Fibroblast of mammary gland (primary cell): ENCODE data around the gene SLC7A9.
"Not testable (repeated sequence)": the region's sequence is repeated elsewhere in the genome, so short reads cannot be mapped to it uniquely, and the experiment has no call there.

Experiments
- DNase-seq: peaks from one replicate; pipeline ENCODE4 v3.0.0-alpha.2; 2010; ENCODE audit warnings: low read depth
- H3K4me3 ChIP-seq: 2 replicates; pipeline ENCODE4 v1.5.1; 2011; ENCODE audit warnings: low read depth, mild to moderate bottlenecking, low read length, moderate library complexity; ENCODE audit not compliant: control insufficient read depth
- CTCF ChIP-seq: conservative IDR thresholded peaks from 2 replicates; pipeline ENCODE4 v1.5.1; 2011; ENCODE audit warnings: low read depth, low read length, inconsistent platforms; ENCODE audit not compliant: control insufficient read depth, insufficient read depth

Gene SLC7A9

GRCh38 chr19:32886241-32886640, 16.7 kb upstream of the SLC7A9 start:
- no peak for DNase-seq
- H3K4me3 ChIP-seq = no peak overlapping the region
- no peak for TF ChIP-seq CTCF

GRCh38 chr19:32885255-32885654, 15.7 kb upstream of the SLC7A9 start:
- not testable (repeated sequence) for H3K4me3 ChIP-seq, DNase-seq

- no peak for DNase-seq
- no peak for TF ChIP-seq CTCF
- no peak overlapping the region for H3K4me3 ChIP-seq
Observed at GRCh38 chr19:32881766-32882165, 12.2 kb upstream of the SLC7A9 start.

GRCh38 chr19:32880622-32881021, 11.1 kb upstream of the SLC7A9 start:
- no peak for TF ChIP-seq CTCF
- H3K4me3 ChIP-seq = no peak overlapping the region
- DNase-seq = no peak

GRCh38 chr19:32879741-32880140, 10.2 kb upstream of the SLC7A9 start:
- no peak for TF ChIP-seq CTCF

GRCh38 chr19:32878988-32879387, 9.4 kb upstream of the SLC7A9 start:
- no peak for TF ChIP-seq CTCF
- H3K4me3 ChIP-seq = no peak overlapping the region
- DNase-seq = no peak

More at GRCh38 chr19:32879741-32880140, 10.2 kb upstream of the SLC7A9 start:
- DNase-seq = no peak
- no peak overlapping the region for H3K4me3 ChIP-seq

- TF ChIP-seq CTCF = no peak
- DNase-seq = no peak
- no peak overlapping the region for H3K4me3 ChIP-seq
Observed at GRCh38 chr19:32877977-32878745, 8.6 kb upstream of the SLC7A9 start.
